Activated naive CD8-positive, alpha-beta T cell treated with anti-CD3 and anti-CD28 coated beads, Interleukin-2, amount 10 ng/mL, durations not matched to agents 7 days and 5 days (primary cell): ENCODE data around the gene PDE1A. TPM values are rescaled to one million over a fixed set of nuclear protein-coding genes. Genes with fewer than 3 reads are reported as not detected.

Experiments used
- ATAC-seq: fragments of 150-1000 bp; cut with Tn5 transposase; one replicate; pipeline ENCODE4 v1.10.0; 2021; ENCODE audit warnings: low read depth, moderate library complexity
- POLR2A ChIA-PET: fragments of 350-600 bp; sonication (Branson Sonifier 250); formaldehyde crosslinking; loops from one replicate; lab custom pipeline; 2021; ENCODE audit warnings: antibody characterized with exemption; lab: Charles Lee
- DNase-seq: peaks from one replicate; pipeline ENCODE4 v3.0.0; 2021
- H3K27ac Mint-ChIP-seq: one replicate; pipeline ENCODE4 v1.8.0; 2022; ENCODE audit warnings: mild to moderate bottlenecking, mixed read lengths
- H3K27me3 Mint-ChIP-seq: one replicate; pipeline ENCODE4 v1.8.0; 2022; ENCODE audit warnings: mild to moderate bottlenecking, moderate library complexity, mixed read lengths
- H3K36me3 Mint-ChIP-seq: one replicate; pipeline ENCODE4 v1.8.0; 2021; ENCODE audit warnings: mild to moderate bottlenecking, mixed read lengths
- H3K4me1 Mint-ChIP-seq: one replicate; pipeline ENCODE4 v1.8.0; 2021; ENCODE audit warnings: mixed read lengths
- H3K4me3 Mint-ChIP-seq: one replicate; pipeline ENCODE4 v1.8.0; 2022; ENCODE audit warnings: mild to moderate bottlenecking, moderate library complexity, mixed read lengths
- H3K9me3 Mint-ChIP-seq: one replicate; pipeline ENCODE4 v1.8.0; 2021; ENCODE audit warnings: mixed read lengths
- total RNA-seq, 2 experiments: library from RNA; stranded (reverse); gene quantifications; one replicate each; pipeline ENCODE4 v1.2.3, GENCODE V29; 2021

Gene PDE1A
- not detected for total RNA-seq

DNA sequence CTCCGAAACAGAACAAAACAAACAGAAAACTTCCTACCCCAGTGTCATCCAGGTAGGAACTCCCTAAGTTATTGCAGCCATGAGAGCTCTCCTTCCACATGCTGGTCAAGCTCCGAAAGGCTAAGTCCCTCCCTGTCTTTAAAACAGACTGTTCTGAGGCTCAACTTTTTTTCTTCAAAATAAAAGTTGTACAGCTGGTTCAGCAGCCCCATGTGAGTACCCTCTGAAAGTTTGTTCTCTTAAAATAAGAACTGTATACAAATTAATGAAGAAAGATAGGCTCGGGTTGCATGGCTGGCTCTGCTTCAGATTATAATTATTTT, at the start of gene PDE1A:
PDE1A (minus strand) TSS at position 119 of the 323 bp plus-strand sequence.
- no peak within 1 kb of the TSS for H3K27ac Mint-ChIP-seq
- H3K9me3 Mint-ChIP-seq, result peaks cover 1% of the 10 kb centered on the region
- ATAC-seq (no peak), DNase-seq (no peak)
- H3K4me1 Mint-ChIP-seq, result no peaks in the 10 kb centered on the region
- POLR2A ChIA-PET, result no interaction called here
- no peak within 1 kb of the TSS for H3K4me3 Mint-ChIP-seq
- no peaks in the 10 kb centered on the region for H3K27me3 Mint-ChIP-seq
- H3K36me3 Mint-ChIP-seq, result no peaks in the 10 kb centered on the region

DNA sequence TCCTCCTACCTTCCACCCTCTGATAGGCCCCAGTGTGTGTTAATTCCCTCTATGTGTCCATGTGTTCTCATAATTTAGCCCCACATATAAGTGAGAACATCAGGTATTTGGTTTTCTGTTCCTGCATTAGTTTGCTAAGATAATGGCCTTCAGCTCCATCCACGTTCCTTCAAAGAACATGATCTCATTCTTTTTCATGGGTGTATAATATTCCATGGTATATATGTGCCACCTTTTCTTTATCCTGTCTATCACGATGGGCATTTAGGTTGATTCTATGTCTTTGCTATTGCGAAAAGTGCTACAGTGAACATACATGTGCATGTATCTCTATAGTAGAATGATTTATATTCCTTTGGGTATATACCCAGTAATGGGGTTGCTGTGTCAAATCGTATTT, 46.8 kb upstream of the PDE1A start:
- Mint-ChIP-seq H3K9me3 (no peaks in the 10 kb centered on the region), H3K36me3 (no peaks in the 10 kb centered on the region), H3K4me1 (no peaks in the 10 kb centered on the region), H3K27ac (no peak overlapping the region), H3K4me3 (no peak overlapping the region), H3K27me3 (no peaks in the 10 kb centered on the region)
- ATAC-seq, result no peak
- DNase-seq, result no peak
- POLR2A ChIA-PET, result no interaction called here

DNA sequence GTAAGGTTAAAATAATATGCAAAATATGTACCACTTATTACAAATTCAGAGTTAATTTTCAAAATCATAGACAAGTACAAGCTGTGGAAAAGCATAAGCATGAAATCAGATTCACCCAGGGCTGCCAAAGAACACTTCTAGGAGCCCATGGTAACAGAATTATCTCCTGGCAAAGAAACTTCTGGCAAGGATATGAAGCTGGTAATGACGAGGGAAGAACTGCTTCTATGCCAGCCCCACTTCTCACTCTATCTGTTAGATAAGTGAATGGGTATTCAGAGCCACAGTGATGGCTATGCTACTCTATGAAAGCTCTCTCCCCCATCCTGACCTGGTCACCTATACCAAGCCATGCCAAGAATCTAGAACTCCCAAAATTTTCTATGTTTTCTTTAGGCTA, 36.9 kb upstream of the PDE1A start:
- Mint-ChIP-seq H3K4me3 (no peak overlapping the region), H3K9me3 (no peaks in the 10 kb centered on the region), H3K36me3 (no peaks in the 10 kb centered on the region), H3K4me1 (no peaks in the 10 kb centered on the region), H3K27ac (no peak overlapping the region), H3K27me3 (no peaks in the 10 kb centered on the region)
- POLR2A ChIA-PET, result no interaction called here
- ATAC-seq (no peak), DNase-seq (no peak)

DNA sequence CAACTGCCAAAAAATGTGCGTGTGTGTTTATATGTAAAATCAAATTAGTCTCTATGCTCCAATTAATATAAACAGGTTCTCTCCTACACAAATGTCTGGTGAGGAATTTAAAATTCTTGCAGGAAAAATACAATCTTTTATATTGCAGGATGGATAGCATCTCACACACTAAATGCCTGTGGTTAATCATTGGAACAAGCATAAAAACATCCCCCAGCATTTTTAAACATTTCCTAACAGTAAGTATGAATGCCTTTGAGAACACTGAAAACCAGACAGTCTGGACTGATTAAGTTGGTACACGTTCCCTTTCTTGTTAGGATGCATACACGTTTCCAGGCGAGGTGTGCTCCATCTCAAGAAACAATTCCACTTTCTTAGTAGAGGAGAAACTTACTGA, 29.9 kb upstream of the PDE1A start:
- POLR2A ChIA-PET, result no interaction called here
- ATAC-seq, result no peak

DNA sequence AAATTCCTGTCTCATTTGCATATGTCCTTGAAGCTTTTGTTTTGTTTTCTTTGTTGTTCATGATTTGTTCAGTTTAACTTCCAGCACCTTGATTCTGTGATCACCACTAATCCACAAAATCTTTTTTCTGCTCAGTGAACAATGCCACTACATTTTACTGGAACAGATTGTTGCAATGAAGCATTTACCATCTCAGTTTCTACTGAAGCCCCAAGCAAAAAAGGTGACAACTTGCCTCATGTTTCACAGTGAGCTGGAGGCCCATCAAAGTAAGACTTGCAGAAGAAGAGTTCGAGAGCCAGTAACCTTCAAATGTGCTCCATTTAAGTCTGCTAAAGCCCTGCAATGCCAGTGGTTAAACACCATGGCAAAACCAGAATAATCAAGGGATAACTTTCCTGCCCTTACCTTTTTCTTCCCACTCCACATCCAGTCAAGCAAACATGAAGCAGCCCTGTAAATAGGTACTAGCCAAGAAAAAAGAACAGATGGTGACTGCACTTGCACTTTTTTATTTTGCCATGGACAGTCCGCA, 25.7 kb upstream of the PDE1A start:
- POLR2A ChIA-PET, result no interaction called here
- H3K9me3 Mint-ChIP-seq, result no peaks in the 10 kb centered on the region
- H3K27me3 Mint-ChIP-seq, result no peaks in the 10 kb centered on the region
- no peaks in the 10 kb centered on the region for H3K36me3 Mint-ChIP-seq
- DNase-seq (no peak), ATAC-seq (no peak)
- no peak overlapping the region for H3K4me3 Mint-ChIP-seq
- no peak overlapping the region for H3K27ac Mint-ChIP-seq
- no peaks in the 10 kb centered on the region for H3K4me1 Mint-ChIP-seq

More for the DNA sequence above, 29.9 kb upstream of the PDE1A start:
- Mint-ChIP-seq H3K4me1 (no peaks in the 10 kb centered on the region), H3K4me3 (no peak overlapping the region), H3K27ac (no peak overlapping the region), H3K36me3 (no peaks in the 10 kb centered on the region), H3K9me3 (no peaks in the 10 kb centered on the region), H3K27me3 (no peaks in the 10 kb centered on the region)
- no peak for DNase-seq

DNA sequence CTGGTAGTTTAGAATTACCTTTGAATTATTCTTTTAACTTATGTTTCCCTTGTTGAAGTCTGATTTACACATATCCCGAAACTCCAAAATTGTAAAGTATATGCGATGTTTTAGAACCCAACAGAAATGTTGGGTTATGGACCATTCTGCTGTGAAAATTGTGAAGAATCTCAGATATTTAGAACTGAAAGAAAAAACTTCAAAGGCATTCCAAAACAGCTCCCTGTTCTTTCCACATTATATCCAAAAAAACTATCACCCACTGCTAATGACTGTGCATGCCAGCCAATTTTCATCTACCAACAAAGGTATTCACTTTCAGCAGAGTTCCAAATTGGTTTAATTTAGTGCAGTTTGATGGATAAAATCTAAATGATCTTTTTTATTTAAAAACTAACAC, 21.5 kb upstream of the PDE1A start:
- Mint-ChIP-seq H3K36me3 (no peaks in the 10 kb centered on the region), H3K27me3 (no peaks in the 10 kb centered on the region), H3K4me3 (no peak overlapping the region), H3K4me1 (no peaks in the 10 kb centered on the region), H3K9me3 (peaks cover 3% of the 10 kb centered on the region), H3K27ac (no peak overlapping the region)
- no peak for ATAC-seq
- POLR2A ChIA-PET, result no interaction called here
- no peak for DNase-seq

DNA sequence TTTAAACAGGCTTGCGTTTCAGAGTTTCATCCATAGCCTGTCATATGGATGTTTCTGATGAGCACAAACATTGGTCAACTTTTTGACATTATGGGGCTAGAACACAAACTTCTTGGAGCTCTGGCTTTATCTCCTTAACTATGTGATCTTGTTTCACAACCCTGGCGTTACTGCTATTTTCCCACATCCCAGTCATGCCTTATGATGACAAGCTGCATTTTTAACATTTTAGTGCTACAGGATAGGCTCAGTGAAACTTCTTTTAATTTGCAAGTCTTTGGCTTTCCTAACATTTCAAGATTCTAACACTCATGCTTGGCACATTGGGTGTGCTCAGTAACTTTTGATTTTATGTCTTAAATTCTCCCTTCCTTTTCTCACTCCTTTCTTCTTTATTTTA, 21.0 kb upstream of the PDE1A start:
- DNase-seq, result no peak
- POLR2A ChIA-PET, result no interaction called here
- H3K36me3 Mint-ChIP-seq, result no peaks in the 10 kb centered on the region
- no peaks in the 10 kb centered on the region for H3K4me1 Mint-ChIP-seq
- no peaks in the 10 kb centered on the region for H3K27me3 Mint-ChIP-seq
- H3K27ac Mint-ChIP-seq, result no peak overlapping the region
- peaks cover 3% of the 10 kb centered on the region for H3K9me3 Mint-ChIP-seq
- ATAC-seq, result no peak
- H3K4me3 Mint-ChIP-seq, result no peak overlapping the region

DNA sequence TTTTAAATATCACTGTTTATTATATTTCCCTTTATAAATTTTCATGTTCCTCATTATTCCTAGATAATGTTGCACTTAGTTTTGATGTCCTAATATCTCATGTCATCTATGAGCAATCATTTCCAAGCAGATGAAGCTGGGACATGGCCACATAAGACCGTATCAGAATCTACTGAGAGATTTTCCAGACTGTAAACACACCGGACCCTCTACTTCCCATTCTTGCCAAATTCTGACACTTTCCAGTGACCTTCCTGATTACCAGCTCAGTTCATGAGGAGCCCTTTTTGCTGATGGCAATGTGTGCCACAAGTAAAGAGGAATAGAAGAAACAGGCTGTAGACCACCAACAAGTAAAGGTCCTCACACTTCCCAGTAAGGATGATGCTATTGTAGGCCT, 20.3 kb upstream of the PDE1A start:
- H3K9me3 Mint-ChIP-seq, result peaks cover 3% of the 10 kb centered on the region
- H3K4me3 Mint-ChIP-seq, result no peak overlapping the region
- POLR2A ChIA-PET, result no interaction called here
- H3K4me1 Mint-ChIP-seq, result no peaks in the 10 kb centered on the region
- no peaks in the 10 kb centered on the region for H3K36me3 Mint-ChIP-seq
- ATAC-seq (no peak), DNase-seq (no peak)
- H3K27me3 Mint-ChIP-seq, result no peaks in the 10 kb centered on the region
- no peak overlapping the region for H3K27ac Mint-ChIP-seq

DNA sequence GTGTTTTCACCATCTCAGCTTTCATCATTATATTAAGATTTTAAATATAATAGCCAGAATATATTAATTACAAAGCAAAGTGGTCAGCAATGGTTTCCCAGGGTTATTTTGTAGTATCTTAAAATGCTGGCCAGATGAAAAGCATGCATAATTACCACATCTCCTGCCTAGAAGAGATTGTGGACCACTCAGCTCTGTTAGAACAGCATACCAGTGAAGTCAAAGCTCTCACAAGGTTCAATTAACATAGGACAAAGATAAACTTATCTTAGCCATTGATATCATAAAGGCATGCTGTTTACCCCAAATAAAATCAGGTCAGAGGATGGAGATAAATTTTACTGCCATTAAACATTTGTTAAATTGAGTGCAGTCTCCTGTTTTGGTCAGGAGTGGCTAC, 19.3 kb upstream of the PDE1A start:
- no peak overlapping the region for H3K4me3 Mint-ChIP-seq
- peaks cover 3% of the 10 kb centered on the region for H3K9me3 Mint-ChIP-seq
- H3K27ac Mint-ChIP-seq, result no peak overlapping the region
- DNase-seq, result no peak
- no peaks in the 10 kb centered on the region for H3K27me3 Mint-ChIP-seq
- no peak for ATAC-seq
- POLR2A ChIA-PET, result no interaction called here
- H3K4me1 Mint-ChIP-seq, result no peaks in the 10 kb centered on the region
- H3K36me3 Mint-ChIP-seq, result no peaks in the 10 kb centered on the region

DNA sequence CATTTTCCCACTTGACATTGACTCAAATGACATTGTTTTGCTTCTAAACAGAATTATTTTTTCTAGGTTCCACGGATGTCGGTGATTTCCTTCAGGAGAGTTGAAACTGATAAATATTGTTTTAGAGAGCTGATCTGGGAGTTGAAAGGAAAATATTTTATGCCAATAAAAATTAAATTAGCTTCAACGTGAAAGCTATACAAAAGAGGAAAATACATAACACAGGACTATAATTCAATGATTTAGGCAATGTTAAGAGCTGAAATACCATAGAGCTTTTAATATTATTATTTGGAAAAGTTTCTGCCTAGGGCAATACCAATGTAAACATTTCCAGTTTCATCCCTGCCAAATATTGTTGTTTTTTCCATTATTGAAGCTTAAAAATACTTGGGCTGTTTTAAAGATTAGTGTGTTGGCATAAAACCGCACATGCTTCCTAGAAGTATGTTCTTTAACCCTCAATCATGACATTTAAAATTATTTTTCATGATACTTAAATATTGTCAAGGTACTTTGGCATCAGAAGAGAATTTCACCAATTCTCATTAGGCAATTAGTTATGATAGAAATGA, 18.6 kb upstream of the PDE1A start:
- DNase-seq (no peak), ATAC-seq (no peak)
- no peaks in the 10 kb centered on the region for H3K36me3 Mint-ChIP-seq
- POLR2A ChIA-PET, result no interaction called here
- H3K9me3 Mint-ChIP-seq, result peaks cover 3% of the 10 kb centered on the region
- H3K27me3 Mint-ChIP-seq, result no peaks in the 10 kb centered on the region
- H3K4me1 Mint-ChIP-seq, result no peaks in the 10 kb centered on the region
- H3K27ac Mint-ChIP-seq, result no peak overlapping the region
- H3K4me3 Mint-ChIP-seq, result no peak overlapping the region

DNA sequence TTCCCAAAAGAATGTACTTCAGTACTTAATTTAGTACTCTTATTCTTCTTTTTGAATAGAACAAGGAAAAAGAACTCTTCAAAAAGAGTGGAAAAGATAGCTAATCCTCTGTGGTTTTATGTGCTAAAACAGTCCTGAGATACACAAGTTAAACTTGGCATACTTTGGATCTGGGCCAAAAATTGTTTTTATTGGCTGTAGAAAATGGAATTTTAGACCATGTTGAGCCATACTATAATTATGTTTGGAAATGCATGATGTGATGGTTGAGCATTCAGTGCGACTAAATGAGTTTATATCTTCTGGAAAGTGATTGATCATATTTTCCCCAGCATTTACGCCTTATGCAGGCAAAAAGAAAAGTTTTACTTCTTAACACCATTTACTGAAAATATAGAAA, 18.0 kb upstream of the PDE1A start:
- H3K27me3 Mint-ChIP-seq, result no peaks in the 10 kb centered on the region
- H3K4me1 Mint-ChIP-seq, result no peaks in the 10 kb centered on the region
- H3K27ac Mint-ChIP-seq, result no peak overlapping the region
- POLR2A ChIA-PET, result no interaction called here
- H3K36me3 Mint-ChIP-seq, result no peaks in the 10 kb centered on the region
- H3K4me3 Mint-ChIP-seq, result no peak overlapping the region
- DNase-seq (no peak), ATAC-seq (no peak)
- H3K9me3 Mint-ChIP-seq, result peaks cover 3% of the 10 kb centered on the region

DNA sequence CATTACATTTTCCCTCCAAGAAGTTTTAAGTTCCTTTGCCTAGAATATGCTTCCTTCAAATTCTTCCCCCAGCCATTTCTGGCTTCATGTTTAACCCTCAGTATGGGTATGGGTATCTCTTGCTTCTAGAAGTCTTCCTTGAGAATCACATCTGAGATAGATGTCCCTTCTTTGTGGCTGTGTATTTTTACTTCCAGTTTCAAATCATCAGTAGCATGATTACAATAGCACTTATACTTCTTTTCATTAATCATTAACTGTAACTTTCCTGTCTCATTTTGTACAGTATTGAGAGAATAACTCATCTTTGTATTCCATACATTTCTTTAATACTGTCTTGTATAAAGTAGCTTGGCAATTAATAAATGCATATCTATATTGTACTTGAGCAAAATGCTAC, 17.3 kb upstream of the PDE1A start:
- H3K4me3 Mint-ChIP-seq, result no peak overlapping the region
- H3K9me3 Mint-ChIP-seq, result peaks cover 3% of the 10 kb centered on the region
- POLR2A ChIA-PET, result no interaction called here
- no peaks in the 10 kb centered on the region for H3K4me1 Mint-ChIP-seq
- H3K27ac Mint-ChIP-seq, result no peak overlapping the region
- ATAC-seq (no peak), DNase-seq (no peak)
- H3K36me3 Mint-ChIP-seq, result no peaks in the 10 kb centered on the region
- no peaks in the 10 kb centered on the region for H3K27me3 Mint-ChIP-seq

DNA sequence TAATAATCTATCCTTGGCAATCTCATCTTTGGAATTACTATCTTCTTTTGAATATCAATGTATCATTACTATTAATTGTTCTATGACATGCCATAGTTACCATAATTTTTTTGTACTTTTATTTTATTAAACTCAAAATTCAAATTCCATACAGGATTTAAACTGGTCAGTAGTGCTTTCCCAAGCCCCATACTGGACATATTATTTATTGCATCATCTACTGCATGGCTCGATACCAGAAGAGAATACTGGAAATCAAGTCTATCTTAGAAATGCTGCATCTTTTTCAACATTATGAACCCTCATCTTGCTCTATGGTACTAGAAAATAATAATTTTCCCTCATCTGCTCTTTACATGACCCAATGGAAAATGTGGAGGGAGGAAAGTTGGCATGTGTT, 9.4 kb upstream of the PDE1A start:
- no peak for ATAC-seq

DNA sequence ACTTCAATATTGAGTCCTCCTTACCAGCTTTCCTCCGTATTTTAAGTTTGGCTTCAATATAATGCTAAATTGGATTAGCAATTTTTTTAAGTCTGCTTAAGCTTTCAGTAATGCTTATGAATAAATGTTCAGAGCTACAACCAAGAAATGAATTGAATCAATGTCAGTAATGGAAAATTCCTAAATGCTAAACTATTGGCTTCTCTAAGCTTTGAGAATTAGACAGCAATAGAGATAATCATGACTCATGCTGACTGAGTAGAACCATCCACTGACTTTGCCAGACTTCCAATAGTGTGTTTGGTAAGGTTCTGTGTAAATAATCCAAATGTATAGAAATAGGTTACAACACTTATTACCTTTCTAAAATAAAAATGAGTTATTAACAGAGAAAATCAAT, 8.9 kb upstream of the PDE1A start:
- ATAC-seq (no peak), DNase-seq (no peak)
- Mint-ChIP-seq H3K4me1 (no peaks in the 10 kb centered on the region), H3K9me3 (peaks cover 1% of the 10 kb centered on the region), H3K27me3 (no peaks in the 10 kb centered on the region), H3K36me3 (no peaks in the 10 kb centered on the region), H3K4me3 (no peak overlapping the region), H3K27ac (no peak overlapping the region)
- POLR2A ChIA-PET, result no interaction called here

More for the DNA sequence above, 9.4 kb upstream of the PDE1A start:
- no peak for DNase-seq
- POLR2A ChIA-PET, result no interaction called here
- no peaks in the 10 kb centered on the region for H3K4me1 Mint-ChIP-seq
- H3K4me3 Mint-ChIP-seq, result no peak overlapping the region
- no peak overlapping the region for H3K27ac Mint-ChIP-seq
- no peaks in the 10 kb centered on the region for H3K27me3 Mint-ChIP-seq
- H3K9me3 Mint-ChIP-seq, result no peaks in the 10 kb centered on the region
- H3K36me3 Mint-ChIP-seq, result no peaks in the 10 kb centered on the region

DNA sequence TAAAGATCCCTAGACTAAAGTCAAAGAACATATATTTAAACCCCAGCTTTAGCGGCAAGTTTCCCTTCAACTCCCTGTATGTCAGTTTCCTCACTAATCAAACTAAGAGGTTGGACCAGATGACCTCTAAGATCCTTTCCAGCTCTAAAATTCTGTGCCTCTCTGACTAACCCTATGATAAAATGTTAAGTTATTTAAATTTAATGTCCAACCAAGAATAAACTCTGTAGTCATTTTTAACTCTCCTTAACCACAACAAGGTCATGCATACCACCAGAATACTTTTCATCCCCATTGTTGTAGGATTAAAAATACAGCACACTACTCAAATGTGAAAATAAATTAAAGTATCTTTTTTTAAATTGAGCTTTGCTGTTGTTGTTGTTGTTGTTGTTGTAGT, 5.2 kb upstream of the PDE1A start:
- peaks cover 1% of the 10 kb centered on the region for H3K9me3 Mint-ChIP-seq
- H3K36me3 Mint-ChIP-seq, result no peaks in the 10 kb centered on the region
- no peak overlapping the region for H3K4me3 Mint-ChIP-seq
- H3K27me3 Mint-ChIP-seq, result no peaks in the 10 kb centered on the region
- DNase-seq, result no peak
- POLR2A ChIA-PET, result no interaction called here
- ATAC-seq, result no peak
- no peak overlapping the region for H3K27ac Mint-ChIP-seq
- H3K4me1 Mint-ChIP-seq, result no peaks in the 10 kb centered on the region
